ENCODE measurements around the gene XRN2. TPM values are rescaled to one million over a fixed set of nuclear protein-coding genes. Genes with fewer than 3 reads are reported as not detected.

The XRN2 gene
- total and polyA plus RNA-seq, 2 donors from 2014 or later: 22.6 to 60.9 TPM

DNA sequence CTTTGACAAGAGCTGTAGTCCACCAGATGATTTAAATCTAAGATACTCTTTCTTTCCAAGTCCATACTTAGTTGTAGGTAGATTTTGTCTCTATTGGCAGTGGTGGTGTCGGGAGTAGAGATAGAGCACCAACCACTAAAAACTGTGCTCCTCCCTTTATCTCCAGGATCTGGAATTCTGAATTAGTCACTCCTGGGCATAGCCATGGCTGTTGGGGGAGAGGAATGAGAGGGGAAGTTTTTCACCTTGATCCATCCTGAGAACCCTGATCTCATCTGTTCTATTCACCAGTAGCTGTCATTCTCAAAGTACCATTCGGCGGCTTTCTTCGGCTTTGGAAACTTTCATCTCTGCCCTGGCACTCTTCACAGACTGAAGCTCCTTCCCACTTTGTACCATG lies 129.8 kb downstream of the XRN2 start:
- Histone ChIP-seq H3K27ac (ENCODE audit: low read depth in 2 of 2, low read length in 2 of 2) (no peak overlapping the region), H3K27me3 (ENCODE audit: control insufficient read depth, insufficient read depth, low read length) (no peaks in the 10 kb centered on the region), H3K9me3 (ENCODE audit: control insufficient read depth in 2 of 3, insufficient read depth in 1 of 3, low read length in 3 of 3) (no peaks in the 10 kb centered on the region), H3K36me3 (ENCODE audit: control insufficient read depth in 2 of 3, insufficient read depth in 3 of 3, low read length in 3 of 3) (no peaks in the 10 kb centered on the region), H3K4me3 (ENCODE audit: low read length in 3 of 3) (no peak overlapping the region), H3K9ac (ENCODE audit: low read length in 3 of 3) (no peak overlapping the region), H3K4me1 (ENCODE audit: control insufficient read depth in 2 of 3, insufficient read depth in 2 of 3, low read depth in 1 of 3, low read length in 3 of 3) (no peaks in the 10 kb centered on the region)
- intact Hi-C loops (cut with DNase I): no loop called here
- FAIRE-seq: no peak
- TF ChIP-seq, protein P1, sequence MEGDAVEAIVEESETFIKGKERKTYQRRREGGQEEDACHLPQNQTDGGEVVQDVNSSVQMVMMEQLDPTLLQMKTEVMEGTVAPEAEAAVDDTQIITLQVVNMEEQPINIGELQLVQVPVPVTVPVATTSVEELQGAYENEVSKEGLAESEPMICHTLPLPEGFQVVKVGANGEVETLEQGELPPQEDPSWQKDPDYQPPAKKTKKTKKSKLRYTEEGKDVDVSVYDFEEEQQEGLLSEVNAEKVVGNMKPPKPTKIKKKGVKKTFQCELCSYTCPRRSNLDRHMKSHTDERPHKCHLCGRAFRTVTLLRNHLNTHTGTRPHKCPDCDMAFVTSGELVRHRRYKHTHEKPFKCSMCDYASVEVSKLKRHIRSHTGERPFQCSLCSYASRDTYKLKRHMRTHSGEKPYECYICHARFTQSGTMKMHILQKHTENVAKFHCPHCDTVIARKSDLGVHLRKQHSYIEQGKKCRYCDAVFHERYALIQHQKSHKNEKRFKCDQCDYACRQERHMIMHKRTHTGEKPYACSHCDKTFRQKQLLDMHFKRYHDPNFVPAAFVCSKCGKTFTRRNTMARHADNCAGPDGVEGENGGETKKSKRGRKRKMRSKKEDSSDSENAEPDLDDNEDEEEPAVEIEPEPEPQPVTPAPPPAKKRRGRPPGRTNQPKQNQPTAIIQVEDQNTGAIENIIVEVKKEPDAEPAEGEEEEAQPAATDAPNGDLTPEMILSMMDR (IDR thresholded peaks at IDR 0.05; ENCODE audit: borderline replicate concordance, extremely low read depth, insufficient read depth): no peak
- no peak for DNase-seq

DNA sequence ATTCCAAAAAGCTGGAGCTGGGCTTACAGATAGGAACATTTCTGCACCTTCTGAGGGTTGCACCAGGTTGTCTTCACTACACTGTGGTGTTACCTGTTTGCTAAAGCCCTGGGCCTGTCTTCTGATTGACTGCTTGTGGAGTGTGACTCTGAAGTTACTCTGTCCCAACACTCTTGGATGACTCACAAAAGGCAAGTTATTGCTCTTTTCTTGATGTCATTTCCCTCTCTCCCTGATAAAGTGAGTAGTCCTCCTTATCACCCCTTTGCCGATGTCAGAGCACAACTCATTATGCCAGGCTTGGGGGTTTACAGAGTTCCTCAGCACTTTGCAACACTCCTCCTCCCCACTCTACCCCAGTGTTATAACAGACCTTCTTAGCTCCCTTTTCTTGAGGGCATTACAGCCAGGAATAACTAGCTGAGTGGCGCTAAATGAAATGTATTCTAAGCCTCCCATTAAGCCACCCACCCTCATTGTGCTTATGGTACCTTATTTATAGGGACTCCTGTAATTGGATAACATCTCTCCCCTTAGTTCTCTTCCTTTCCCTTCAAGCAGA lies 130.3 kb downstream of the XRN2 start:
- Histone ChIP-seq H3K9me3 (ENCODE audit: control insufficient read depth in 2 of 3, insufficient read depth in 1 of 3, low read length in 3 of 3) (no peaks in the 10 kb centered on the region), H3K27ac (ENCODE audit: low read depth in 2 of 2, low read length in 2 of 2) (no peak overlapping the region), H3K27me3 (ENCODE audit: control insufficient read depth, insufficient read depth, low read length) (no peaks in the 10 kb centered on the region), H3K36me3 (ENCODE audit: control insufficient read depth in 2 of 3, insufficient read depth in 3 of 3, low read length in 3 of 3) (no peaks in the 10 kb centered on the region), H3K9ac (ENCODE audit: low read length in 3 of 3) (no peak overlapping the region), H3K4me1 (ENCODE audit: control insufficient read depth in 2 of 3, insufficient read depth in 2 of 3, low read depth in 1 of 3, low read length in 3 of 3) (no peaks in the 10 kb centered on the region), H3K4me3 (ENCODE audit: low read length in 3 of 3) (no peak overlapping the region)
- DNase-seq (no peak), FAIRE-seq (no peak)
- TF ChIP-seq, protein P1 (IDR thresholded peaks at IDR 0.05; ENCODE audit: borderline replicate concordance, extremely low read depth, insufficient read depth): no peak
- intact Hi-C loops (cut with DNase I): no loop called here

GRCh38 chr20:21435576-21435975 lies 132.4 kb downstream of the XRN2 start:
- Histone ChIP-seq H3K27me3 (ENCODE audit: control insufficient read depth, insufficient read depth, low read length) (no peaks in the 10 kb centered on the region), H3K4me3 (ENCODE audit: low read length in 3 of 3) (no peak overlapping the region), H3K36me3 (ENCODE audit: control insufficient read depth in 2 of 3, insufficient read depth in 3 of 3, low read length in 3 of 3) (no peaks in the 10 kb centered on the region), H3K27ac (ENCODE audit: low read depth in 2 of 2, low read length in 2 of 2) (no peak overlapping the region), H3K9me3 (ENCODE audit: control insufficient read depth in 2 of 3, insufficient read depth in 1 of 3, low read length in 3 of 3) (no peaks in the 10 kb centered on the region), H3K4me1 (ENCODE audit: control insufficient read depth in 2 of 3, insufficient read depth in 2 of 3, low read depth in 1 of 3, low read length in 3 of 3) (no peaks in the 10 kb centered on the region), H3K9ac (ENCODE audit: low read length in 3 of 3) (no peak overlapping the region)
- intact Hi-C loops (cut with DNase I): no loop called here
- DNase-seq (no peak), FAIRE-seq (no peak)
- TF ChIP-seq, protein P1 (IDR thresholded peaks at IDR 0.05; ENCODE audit: borderline replicate concordance, extremely low read depth, insufficient read depth): no peak

- H3K27ac ChIP-seq (ENCODE audit: low read depth in 2 of 2, low read length in 2 of 2): no peak overlapping the region
- DNase-seq (no peak), FAIRE-seq (no peak)
- no peaks in the 10 kb centered on the region for H3K36me3 ChIP-seq (ENCODE audit: control insufficient read depth in 2 of 3, insufficient read depth in 3 of 3, low read length in 3 of 3)
- no peak overlapping the region for H3K9ac ChIP-seq (ENCODE audit: low read length in 3 of 3)
- no peaks in the 10 kb centered on the region for H3K4me1 ChIP-seq (ENCODE audit: control insufficient read depth in 2 of 3, insufficient read depth in 2 of 3, low read depth in 1 of 3, low read length in 3 of 3)
- intact Hi-C loops (cut with DNase I): no loop called here
- H3K9me3 ChIP-seq (ENCODE audit: control insufficient read depth in 2 of 3, insufficient read depth in 1 of 3, low read length in 3 of 3): no peaks in the 10 kb centered on the region
- TF ChIP-seq, protein P1 (IDR thresholded peaks at IDR 0.05; ENCODE audit: borderline replicate concordance, extremely low read depth, insufficient read depth): no peak
- no peaks in the 10 kb centered on the region for H3K27me3 ChIP-seq (ENCODE audit: control insufficient read depth, insufficient read depth, low read length)
- H3K4me3 ChIP-seq (ENCODE audit: low read length in 3 of 3): no peak overlapping the region
These were observed 133.1 kb downstream of the XRN2 start for GRCh38 chr20:21436205-21436604.
